Measurements from ENCODE around the gene PPP1R15B.
"Not testable (repeated sequence)": the region's sequence is repeated elsewhere in the genome, so short reads cannot be mapped to it uniquely, and the experiment has no call there.

Gene PPP1R15B

DNA sequence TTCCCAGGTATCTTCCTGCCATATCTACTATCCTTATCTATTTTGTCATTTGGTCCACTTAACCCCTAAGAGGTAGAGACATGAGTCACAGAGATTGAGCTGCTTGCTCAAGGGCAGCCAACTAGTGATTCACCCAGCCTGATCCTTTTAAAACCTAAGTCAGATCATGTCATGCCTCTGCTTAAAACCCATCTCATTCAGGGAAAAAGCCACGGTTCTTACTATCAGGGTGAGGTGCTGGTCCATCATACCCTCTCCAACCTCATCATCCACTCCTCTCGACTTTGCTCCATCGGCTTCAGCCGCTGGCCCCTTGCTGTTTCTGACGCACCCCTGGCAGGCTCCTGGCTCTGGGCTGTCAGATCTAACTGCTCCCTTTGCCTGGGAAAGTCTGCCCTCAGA, 14.4 kb upstream of the PPP1R15B start:
- no peaks in the 10 kb centered on the region for H3K9me3 ChIP-seq (ENCODE audit: insufficient read depth, low read length)
- H3K27me3 ChIP-seq (ENCODE audit: insufficient read depth, insufficient read length), result no peaks in the 10 kb centered on the region
- H3K36me3 ChIP-seq (ENCODE audit: insufficient read depth, insufficient read length, low read length), result peaks cover 32% of the 10 kb centered on the region
- H3K4me1 ChIP-seq (ENCODE audit: insufficient read depth, insufficient read length), result no peaks in the 10 kb centered on the region
- no peak overlapping the region for H3K9ac ChIP-seq (ENCODE audit: insufficient read length, low read depth)
- TF ChIP-seq YY1 (IDR thresholded peaks at IDR 0.05; ENCODE audit: insufficient read depth, insufficient read length), result no peak
- no peak for TF ChIP-seq SUZ12 (IDR thresholded peaks at IDR 0.05; ENCODE audit: extremely low read depth, insufficient read depth, insufficient read length)
- no peak for TF ChIP-seq ZNF274 (IDR thresholded peaks at IDR 0.05; ENCODE audit: low read depth, low read length)
- DNase-seq (ENCODE audit: low read depth, low spot score), result no peak
- H3K4me3 ChIP-seq (ENCODE audit: insufficient read length, low read depth), result no peak overlapping the region

DNA sequence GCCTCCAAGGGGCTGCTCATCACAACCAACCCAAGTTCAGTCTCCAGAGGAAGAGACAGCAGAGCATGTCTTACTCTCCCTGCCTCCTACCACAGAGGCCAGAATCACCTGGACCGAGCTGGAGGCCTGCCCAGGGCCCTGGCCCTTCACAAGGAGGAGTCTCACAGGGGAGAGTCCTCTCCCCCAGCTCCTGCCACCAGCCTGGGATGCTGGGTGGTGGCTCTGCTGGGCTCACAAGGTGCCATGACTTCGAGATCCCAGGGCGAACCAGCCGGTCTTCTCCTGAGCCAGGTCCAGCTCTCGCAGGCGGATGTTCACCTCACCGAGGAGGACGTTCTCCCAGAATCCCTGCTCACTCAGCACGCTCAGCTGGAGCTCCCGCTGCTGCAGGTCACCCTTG, 13.0 kb upstream of the PPP1R15B start:
- no peaks in the 10 kb centered on the region for H3K4me1 ChIP-seq (ENCODE audit: insufficient read depth, insufficient read length)
- H3K9ac ChIP-seq (ENCODE audit: insufficient read length, low read depth), result no peak overlapping the region
- no peak overlapping the region for H3K4me3 ChIP-seq (ENCODE audit: insufficient read length, low read depth)
- DNase-seq (ENCODE audit: low read depth, low spot score), result no peak
- peaks cover 27% of the 10 kb centered on the region for H3K36me3 ChIP-seq (ENCODE audit: insufficient read depth, insufficient read length, low read length)
- no peaks in the 10 kb centered on the region for H3K9me3 ChIP-seq (ENCODE audit: insufficient read depth, low read length)
- H3K27me3 ChIP-seq (ENCODE audit: insufficient read depth, insufficient read length), result no peaks in the 10 kb centered on the region
- no peak for TF ChIP-seq SUZ12 (IDR thresholded peaks at IDR 0.05; ENCODE audit: extremely low read depth, insufficient read depth, insufficient read length)
- TF ChIP-seq ZNF274 (IDR thresholded peaks at IDR 0.05; ENCODE audit: low read depth, low read length), result no peak
- no peak for TF ChIP-seq YY1 (IDR thresholded peaks at IDR 0.05; ENCODE audit: insufficient read depth, insufficient read length)

DNA sequence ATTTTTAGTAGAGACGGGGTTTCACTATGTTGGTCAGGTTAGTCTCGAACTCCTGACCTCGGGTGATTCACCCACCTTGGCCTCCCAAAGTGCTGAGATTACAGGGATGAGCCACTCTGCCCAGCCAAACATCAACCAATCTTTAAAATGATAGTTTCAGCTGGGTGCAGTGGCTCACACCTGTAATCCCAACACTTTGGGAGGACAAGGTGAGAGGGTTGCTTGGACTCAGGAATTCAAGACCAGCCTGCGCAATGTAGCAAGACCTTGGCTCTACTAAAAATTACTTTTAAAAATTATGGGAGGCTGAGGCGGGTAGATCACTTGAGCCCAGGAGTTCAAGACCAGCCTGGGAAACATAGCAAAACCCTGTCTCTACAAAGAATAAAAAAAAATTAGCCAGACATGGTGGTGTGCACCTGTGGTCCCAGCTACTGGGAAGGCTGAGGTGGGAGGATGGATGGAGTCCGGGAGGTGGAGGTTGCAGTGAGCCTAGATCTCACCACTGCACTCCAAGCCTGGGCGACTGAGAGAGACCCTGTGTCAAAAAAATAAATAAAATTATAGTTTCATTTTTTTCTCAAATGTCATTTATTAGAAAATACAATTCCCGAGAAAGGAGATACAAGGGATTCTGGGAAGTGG, 10.6 kb upstream of the PPP1R15B start:
- not testable (repeated sequence) for H3K9ac ChIP-seq (ENCODE audit: insufficient read length, low read depth); H3K4me1 ChIP-seq (ENCODE audit: insufficient read depth, insufficient read length); DNase-seq (ENCODE audit: low read depth, low spot score); H3K27me3 ChIP-seq (ENCODE audit: insufficient read depth, insufficient read length); H3K4me3 ChIP-seq (ENCODE audit: insufficient read length, low read depth); H3K9me3 ChIP-seq (ENCODE audit: insufficient read depth, low read length)
- H3K36me3 ChIP-seq (ENCODE audit: insufficient read depth, insufficient read length, low read length), result peaks cover 16% of the 10 kb centered on the region

DNA sequence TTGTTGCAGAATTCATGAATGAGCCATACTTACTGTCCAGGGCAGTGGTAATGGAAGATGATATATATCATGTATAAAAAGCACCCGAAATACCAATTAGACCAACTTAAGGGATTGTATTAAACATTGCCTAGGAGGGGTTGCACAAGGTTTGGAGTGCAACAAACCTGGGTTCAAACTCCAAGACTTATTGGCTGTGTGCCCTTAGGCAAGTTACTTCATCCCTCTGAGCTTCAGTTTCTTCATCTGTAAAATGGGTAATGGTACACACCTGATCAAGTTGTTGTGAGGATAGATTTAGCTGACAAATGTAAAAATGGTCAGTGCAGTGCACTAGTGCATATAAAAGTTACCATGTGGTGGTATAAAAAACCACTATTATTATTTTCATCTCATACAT, 9.8 kb upstream of the PPP1R15B start:
- DNase-seq (ENCODE audit: low read depth, low spot score), result no peak
- H3K9me3 ChIP-seq (ENCODE audit: insufficient read depth, low read length), result no peaks in the 10 kb centered on the region
- no peaks in the 10 kb centered on the region for H3K4me1 ChIP-seq (ENCODE audit: insufficient read depth, insufficient read length)
- no peaks in the 10 kb centered on the region for H3K27me3 ChIP-seq (ENCODE audit: insufficient read depth, insufficient read length)
- peaks cover 16% of the 10 kb centered on the region for H3K36me3 ChIP-seq (ENCODE audit: insufficient read depth, insufficient read length, low read length)
- no peak overlapping the region for H3K4me3 ChIP-seq (ENCODE audit: insufficient read length, low read depth)
- no peak for TF ChIP-seq YY1 (IDR thresholded peaks at IDR 0.05; ENCODE audit: insufficient read depth, insufficient read length)
- TF ChIP-seq ZNF274 (IDR thresholded peaks at IDR 0.05; ENCODE audit: low read depth, low read length), result no peak
- no peak for TF ChIP-seq SUZ12 (IDR thresholded peaks at IDR 0.05; ENCODE audit: extremely low read depth, insufficient read depth, insufficient read length)
- no peak overlapping the region for H3K9ac ChIP-seq (ENCODE audit: insufficient read length, low read depth)

DNA sequence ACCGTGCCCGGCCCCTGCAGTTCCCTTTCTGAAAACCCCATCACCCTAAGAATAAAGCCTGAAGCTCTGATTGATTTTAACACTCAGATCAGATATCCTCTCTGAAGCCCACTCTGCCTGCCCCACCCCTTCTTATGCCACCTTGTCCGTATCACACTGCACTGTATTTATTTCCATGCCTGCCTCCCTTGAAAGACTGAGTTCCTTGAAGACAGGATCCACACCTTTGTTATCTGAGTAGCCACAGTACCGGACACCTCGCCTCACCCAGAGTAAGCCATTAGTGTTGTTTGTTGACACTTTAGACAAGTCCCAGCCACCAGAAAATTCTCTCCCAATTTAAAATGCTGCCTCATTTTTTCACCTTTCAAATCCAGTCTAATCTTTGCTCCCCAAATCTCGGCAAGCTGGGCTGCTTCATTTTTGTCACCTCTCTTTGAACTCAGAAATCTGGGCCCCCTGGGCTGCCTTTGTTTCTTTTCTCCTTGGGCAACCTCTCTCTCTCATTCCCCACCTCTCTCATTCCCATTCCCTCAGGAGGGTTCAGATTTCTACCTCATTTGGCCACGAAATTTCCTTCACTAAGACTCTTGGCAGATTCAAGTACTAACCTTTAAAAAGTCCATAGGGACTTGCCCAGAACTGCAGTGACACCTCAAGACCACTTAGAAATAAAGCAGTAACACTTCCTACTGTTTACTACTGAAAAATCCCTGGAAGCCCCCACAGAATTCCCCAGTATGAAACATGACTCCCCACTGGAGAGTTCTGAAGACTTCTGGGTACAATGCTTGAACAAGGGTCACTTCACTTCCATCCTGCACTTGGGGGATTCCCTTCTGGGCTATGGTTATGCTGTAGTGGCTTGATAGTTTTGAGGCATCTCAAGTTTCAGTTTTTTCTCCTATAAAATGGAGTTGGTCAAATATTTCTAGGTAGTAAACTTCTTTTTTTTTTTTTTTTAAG, 8.7 kb upstream of the PPP1R15B start:
- Histone ChIP-seq H3K27me3 (ENCODE audit: insufficient read depth, insufficient read length) (no peaks in the 10 kb centered on the region), H3K9ac (ENCODE audit: insufficient read length, low read depth) (no peak overlapping the region), H3K4me3 (ENCODE audit: insufficient read length, low read depth) (no peak overlapping the region), H3K9me3 (ENCODE audit: insufficient read depth, low read length) (no peaks in the 10 kb centered on the region), H3K4me1 (ENCODE audit: insufficient read depth, insufficient read length) (no peaks in the 10 kb centered on the region), H3K36me3 (ENCODE audit: insufficient read depth, insufficient read length, low read length) (peaks cover 16% of the 10 kb centered on the region)
- TF ChIP-seq SUZ12 (IDR thresholded peaks at IDR 0.05; ENCODE audit: extremely low read depth, insufficient read depth, insufficient read length) (no peak), YY1 (IDR thresholded peaks at IDR 0.05; ENCODE audit: insufficient read depth, insufficient read length) (no peak), ZNF274 (IDR thresholded peaks at IDR 0.05; ENCODE audit: low read depth, low read length) (no peak)
- DNase-seq (ENCODE audit: low read depth, low spot score), result no peak

DNA sequence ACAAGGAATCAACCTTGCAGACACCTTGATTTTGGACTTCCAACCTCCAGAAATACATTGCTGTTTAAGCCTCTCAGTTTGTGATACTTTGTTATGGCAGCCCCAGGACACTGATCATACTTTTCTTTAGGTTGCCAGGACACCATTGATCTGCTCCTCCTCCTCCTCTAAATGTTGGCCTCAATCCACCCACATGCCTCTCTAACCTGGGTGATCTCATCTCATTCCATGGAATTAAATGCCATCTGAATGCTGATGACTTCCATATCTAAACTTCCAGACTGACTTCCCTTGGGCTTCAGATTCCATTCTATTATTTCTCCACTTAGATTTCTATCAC, 7.4 kb upstream of the PPP1R15B start:
- TF ChIP-seq SUZ12 (IDR thresholded peaks at IDR 0.05; ENCODE audit: extremely low read depth, insufficient read depth, insufficient read length) (no peak), ZNF274 (IDR thresholded peaks at IDR 0.05; ENCODE audit: low read depth, low read length) (no peak), YY1 (IDR thresholded peaks at IDR 0.05; ENCODE audit: insufficient read depth, insufficient read length) (no peak)
- Histone ChIP-seq H3K4me3 (ENCODE audit: insufficient read length, low read depth) (no peak overlapping the region), H3K9ac (ENCODE audit: insufficient read length, low read depth) (no peak overlapping the region), H3K9me3 (ENCODE audit: insufficient read depth, low read length) (no peaks in the 10 kb centered on the region), H3K27me3 (ENCODE audit: insufficient read depth, insufficient read length) (no peaks in the 10 kb centered on the region), H3K4me1 (ENCODE audit: insufficient read depth, insufficient read length) (no peaks in the 10 kb centered on the region), H3K36me3 (ENCODE audit: insufficient read depth, insufficient read length, low read length) (peaks cover 7% of the 10 kb centered on the region)
- no peak for DNase-seq (ENCODE audit: low read depth, low spot score)

DNA sequence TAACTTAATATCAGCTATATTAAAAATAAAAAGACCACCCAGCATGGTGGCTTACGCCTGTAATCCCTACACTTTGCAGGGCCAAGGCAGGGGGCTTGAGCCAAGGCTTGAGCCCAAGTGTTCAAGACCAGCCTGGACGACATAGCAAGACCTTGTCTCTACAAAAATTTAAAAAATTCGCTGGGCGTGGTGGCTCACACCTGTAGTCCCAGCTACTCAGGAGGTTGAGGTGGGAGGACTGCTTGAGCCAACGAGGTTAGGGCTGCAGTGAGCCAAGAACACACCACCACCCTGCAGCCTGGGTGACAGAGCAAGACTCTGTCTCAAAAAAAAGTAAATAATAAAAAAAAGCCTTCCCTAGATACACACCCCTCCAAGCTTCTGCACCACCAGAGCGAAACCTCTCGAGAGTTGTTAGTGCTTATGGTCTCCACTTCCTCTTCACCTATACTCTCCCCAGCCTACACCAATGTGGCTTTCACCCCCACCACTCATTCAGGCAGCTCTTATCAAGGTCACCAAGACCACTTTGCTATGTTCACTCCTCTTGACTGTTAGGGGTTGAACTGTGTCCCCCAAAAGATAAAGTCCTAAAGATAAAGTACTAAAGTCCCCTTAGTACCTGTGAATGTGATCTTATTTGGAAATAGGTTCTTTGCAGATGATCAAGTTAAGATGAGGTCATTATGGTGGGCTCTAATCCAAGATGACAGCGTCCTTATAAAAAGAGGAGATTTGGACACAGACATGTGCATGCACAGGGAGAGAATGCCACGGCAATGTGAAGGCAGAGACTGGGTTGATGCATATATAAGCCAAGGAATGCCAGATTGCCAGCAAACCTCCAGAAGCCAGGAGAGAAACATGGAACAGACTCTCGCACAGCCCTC, 6.8 kb upstream of the PPP1R15B start:
- no peaks in the 10 kb centered on the region for H3K4me1 ChIP-seq (ENCODE audit: insufficient read depth, insufficient read length)
- H3K9me3 ChIP-seq (ENCODE audit: insufficient read depth, low read length), result no peaks in the 10 kb centered on the region
- H3K9ac ChIP-seq (ENCODE audit: insufficient read length, low read depth), result no peak overlapping the region
- peaks cover 2% of the 10 kb centered on the region for H3K36me3 ChIP-seq (ENCODE audit: insufficient read depth, insufficient read length, low read length)
- no peaks in the 10 kb centered on the region for H3K27me3 ChIP-seq (ENCODE audit: insufficient read depth, insufficient read length)
- TF ChIP-seq ZNF274 (IDR thresholded peaks at IDR 0.05; ENCODE audit: low read depth, low read length) (no peak), SUZ12 (IDR thresholded peaks at IDR 0.05; ENCODE audit: extremely low read depth, insufficient read depth, insufficient read length) (no peak), YY1 (IDR thresholded peaks at IDR 0.05; ENCODE audit: insufficient read depth, insufficient read length) (no peak)
- DNase-seq (ENCODE audit: low read depth, low spot score), result no peak
- no peak overlapping the region for H3K4me3 ChIP-seq (ENCODE audit: insufficient read length, low read depth)

Data from NT2/D1 (cell line).